ENCODE measurements around the gene ATOSB.

ATOSB gene

DNA sequence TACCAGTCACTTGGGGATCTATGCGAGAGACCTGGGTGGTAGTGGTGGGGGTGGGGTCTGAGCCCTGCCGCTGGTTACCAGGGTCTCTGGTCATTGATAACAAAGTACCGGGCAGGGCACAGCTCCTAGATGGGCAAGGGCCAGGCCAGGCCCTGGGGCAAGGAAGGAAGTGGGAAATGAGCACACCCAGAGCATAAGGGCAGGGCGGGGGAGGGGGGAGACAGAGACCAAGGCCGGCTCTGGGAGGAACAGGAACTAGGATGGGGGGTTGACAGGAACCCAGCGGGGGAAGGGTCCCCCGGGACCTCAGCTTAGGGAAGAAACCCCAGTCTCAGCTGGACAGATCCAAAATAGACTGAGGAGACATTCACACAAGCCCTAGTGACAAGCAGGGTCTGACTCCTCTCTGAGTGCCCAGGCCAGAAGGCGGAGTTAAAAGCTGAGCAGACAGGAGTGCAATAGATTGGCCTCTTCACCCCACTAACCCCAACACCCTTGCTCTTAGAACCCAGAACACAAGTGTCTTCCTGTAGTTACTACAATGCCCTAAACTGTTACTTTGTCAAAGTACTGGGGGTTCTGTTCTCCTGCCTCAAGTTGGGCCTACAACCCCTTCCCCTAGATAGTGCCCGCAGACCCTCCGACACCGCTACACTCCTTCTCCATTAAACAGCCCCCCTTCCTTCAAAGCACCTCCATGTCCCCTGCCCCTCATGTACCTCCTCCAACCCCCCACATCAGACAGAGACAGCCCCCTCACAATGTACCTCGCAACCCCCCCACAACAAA lies 628 bp downstream of the ATOSB start:
- H3K4me3 ChIP-seq (ENCODE audit: low read depth, low read length): peak overlapping the region; percentile 71
- no peak for DNase-seq (ENCODE audit: low read depth)

DNA sequence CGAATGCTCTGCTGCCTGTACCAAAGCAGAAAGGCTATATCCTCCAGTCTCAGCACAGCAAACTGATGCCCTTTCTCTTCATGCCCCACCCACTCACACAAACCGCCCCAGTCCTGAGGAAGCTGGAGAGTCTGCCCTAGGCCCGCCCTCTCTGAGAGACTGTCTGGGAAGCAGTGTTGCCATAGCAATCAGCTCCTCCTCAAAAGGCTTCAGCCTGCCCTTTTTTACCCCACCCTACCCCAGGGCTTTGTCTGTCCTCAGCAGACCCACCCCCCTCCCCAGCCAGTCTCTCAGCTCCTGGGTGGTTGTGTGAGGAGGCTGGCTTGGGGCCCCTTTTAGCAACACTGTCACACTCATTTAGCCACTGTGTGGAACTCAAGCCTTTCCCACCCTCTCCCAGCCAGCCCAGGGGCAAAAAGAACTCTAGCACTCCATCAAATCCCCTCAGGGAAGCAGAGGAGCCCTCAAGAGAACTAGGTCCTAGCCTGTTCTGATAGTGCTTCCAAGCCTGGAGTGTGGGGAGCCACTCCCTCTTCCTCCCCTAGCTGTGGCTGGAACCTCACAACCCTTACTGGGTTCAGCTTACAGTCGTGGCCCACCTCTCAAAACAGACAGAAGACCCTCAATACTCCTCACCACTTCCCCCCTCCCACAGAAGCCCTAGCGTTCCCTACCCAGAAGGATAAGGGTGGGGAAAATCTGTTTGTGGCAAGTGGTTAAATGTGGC lies 1.4 kb downstream of the ATOSB start:
- peak overlapping the region; percentile 71 for H3K4me3 ChIP-seq (ENCODE audit: low read depth, low read length)
- peak; percentile 92 for DNase-seq (ENCODE audit: low read depth)

DNA sequence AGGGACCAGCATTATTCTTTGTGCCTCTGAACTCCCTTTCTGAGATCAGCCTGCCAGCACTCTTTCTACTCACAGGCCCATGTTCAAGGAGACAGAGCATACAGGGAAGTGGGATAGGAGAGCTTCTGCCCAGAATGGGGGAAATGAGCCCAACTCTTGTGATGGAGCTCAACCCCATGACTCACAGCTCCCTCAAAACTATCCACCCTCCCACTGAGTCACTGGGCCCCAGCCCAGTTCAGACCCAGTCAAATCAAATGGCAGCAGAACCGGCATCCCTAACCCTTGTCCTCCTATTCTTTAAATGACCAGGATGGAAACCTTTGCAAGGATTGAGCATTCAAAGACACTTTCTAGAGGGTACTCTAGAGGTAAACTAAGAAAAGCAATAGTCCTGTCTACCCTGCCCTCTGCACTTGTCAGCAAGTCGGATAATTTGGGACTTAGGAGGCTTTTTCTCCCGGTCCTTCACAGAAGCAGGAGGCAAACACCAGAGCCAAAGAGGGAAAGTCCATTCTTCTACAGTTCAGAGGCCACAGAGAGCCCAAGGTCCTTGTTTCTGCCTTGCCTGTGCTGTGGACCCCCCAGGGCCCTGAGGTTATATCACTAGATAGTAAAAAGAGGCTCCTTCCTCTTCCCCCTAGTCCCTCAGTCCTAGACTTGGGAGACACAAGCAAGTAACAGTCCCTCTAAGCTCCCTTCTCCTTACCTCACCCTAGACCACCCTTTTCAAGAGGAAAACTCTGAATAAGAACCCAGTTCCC lies 3.2 kb downstream of the ATOSB start:
- peak overlapping the region; percentile 33 for H3K4me3 ChIP-seq (ENCODE audit: low read depth, low read length)
- no peak for DNase-seq (ENCODE audit: low read depth)

DNA sequence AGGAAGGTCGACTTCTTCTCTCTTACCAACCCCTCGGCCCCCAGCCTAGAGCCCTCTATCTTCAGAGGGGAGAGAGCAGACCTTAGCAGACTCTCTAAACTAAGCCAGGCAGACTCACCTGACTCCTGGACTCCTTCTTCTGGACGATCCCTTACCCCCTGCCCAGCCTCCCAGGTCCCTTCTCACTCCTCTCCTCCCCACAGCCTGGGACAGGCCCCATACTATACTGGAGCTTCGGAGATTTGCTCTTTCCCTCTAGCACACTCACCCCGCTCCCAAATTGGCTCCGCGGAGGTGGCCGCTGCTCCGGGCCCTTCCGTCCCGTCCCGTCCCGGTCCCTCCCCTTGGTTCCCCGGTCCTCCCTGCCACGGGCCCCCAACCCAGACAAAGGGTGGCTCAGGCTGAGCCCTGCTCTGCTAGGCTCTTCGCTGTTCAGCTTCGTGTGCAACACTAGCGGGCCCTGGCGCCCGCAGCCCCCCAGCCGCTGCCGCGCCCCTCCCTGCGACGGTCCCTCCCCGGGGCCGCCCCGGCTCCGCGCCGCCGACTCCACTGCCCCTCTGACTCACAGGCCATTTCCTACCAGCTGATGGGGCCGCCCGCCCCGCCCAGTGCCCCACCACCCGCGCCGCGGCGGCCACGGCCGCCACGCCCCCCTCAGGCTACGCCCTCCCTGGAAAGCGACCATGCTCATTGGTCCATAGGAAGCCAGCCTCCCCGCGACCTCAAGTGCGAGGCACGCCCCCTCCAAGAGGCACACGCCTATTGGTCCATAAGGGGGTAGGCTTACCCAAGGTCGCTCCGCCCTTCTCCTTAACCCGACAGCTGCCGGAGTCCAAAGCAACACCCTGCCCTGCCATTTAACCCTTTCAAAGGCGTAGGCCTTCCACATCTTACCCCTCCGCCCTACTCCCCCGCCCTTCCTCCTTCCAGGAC lies 4.4 kb downstream of the ATOSB start:
- peak; percentile 97 for DNase-seq (ENCODE audit: low read depth)
- peak overlapping the region; percentile 88 for H3K4me3 ChIP-seq (ENCODE audit: low read depth, low read length)

DNA sequence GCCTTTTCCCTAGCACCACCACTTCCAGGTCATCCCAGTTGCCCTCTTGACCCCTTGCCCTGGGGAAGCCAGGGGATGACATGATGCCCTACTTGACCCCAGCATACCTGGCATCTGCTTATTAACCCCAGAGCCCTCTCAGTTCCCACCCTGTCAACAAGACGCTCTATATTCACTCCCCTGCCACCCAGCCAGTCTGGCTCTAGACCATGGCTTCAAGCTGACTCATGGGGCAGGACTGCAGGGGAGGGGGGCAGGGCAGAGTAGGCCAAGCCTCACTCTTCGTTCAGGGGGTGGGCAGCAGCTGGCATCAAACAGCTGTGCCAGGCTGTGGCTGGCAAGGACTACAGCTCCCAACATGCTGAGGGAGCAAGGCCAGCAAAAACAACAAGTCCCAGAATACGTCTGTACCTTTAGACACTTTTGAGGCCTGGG lies 5.3 kb downstream of the ATOSB start:
- peak overlapping the region; percentile 88 for H3K4me3 ChIP-seq (ENCODE audit: low read depth, low read length)
- no peak for DNase-seq (ENCODE audit: low read depth)

DNA sequence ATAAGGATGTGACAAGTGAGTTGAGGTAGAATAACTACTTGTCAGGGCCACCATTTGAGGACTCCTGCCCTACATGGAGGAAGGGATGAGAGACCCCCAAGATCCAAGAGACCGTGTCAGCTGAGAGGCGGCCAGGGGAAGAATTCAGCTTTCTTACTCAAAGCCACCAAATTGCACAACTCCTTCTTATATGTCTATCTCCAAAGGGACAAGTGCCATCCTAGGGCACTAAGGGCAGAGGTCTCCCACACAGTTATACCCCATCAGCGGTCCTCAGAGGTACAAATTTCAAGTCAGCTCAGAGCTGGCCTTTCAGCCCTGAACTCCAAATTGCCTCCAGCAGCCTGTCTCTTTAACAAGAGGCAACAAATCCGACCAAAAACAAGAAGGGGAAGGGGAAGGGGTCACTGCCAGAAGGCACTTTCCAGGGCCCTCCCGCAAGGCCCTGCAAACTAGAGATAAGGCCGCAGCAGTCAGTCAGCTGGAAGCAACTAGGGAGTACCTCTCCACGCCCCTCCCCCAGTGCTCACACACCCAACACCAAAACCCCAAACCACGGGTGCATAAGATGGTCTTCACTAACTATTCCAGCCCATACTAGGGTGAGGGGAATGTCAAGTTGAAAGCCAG lies 6.6 kb downstream of the ATOSB start:
- no peak for DNase-seq (ENCODE audit: low read depth)
- no peak overlapping the region for H3K4me3 ChIP-seq (ENCODE audit: low read depth, low read length)

DNA sequence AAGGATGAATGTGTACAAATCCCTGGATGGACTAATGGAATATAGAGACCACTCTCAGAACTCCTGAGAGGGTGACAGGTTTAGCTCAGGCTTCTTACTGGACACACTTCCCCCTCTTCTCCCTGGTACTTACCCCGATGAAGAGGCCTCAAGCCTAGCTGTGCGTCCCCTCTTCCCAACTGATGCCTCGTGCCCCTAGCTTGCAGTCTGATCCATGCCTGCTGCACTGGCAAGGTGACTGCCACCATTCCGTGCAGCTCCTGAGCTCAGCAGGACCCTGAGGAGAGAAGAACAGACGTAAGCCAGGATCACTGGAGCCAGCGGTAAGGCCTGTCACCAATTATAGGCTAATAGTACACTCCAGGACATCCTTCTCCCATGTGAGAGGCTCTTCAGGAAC lies 7.2 kb downstream of the ATOSB start:
- no peak overlapping the region for H3K4me3 ChIP-seq (ENCODE audit: low read depth, low read length)
- DNase-seq (ENCODE audit: low read depth): no peak

DNA sequence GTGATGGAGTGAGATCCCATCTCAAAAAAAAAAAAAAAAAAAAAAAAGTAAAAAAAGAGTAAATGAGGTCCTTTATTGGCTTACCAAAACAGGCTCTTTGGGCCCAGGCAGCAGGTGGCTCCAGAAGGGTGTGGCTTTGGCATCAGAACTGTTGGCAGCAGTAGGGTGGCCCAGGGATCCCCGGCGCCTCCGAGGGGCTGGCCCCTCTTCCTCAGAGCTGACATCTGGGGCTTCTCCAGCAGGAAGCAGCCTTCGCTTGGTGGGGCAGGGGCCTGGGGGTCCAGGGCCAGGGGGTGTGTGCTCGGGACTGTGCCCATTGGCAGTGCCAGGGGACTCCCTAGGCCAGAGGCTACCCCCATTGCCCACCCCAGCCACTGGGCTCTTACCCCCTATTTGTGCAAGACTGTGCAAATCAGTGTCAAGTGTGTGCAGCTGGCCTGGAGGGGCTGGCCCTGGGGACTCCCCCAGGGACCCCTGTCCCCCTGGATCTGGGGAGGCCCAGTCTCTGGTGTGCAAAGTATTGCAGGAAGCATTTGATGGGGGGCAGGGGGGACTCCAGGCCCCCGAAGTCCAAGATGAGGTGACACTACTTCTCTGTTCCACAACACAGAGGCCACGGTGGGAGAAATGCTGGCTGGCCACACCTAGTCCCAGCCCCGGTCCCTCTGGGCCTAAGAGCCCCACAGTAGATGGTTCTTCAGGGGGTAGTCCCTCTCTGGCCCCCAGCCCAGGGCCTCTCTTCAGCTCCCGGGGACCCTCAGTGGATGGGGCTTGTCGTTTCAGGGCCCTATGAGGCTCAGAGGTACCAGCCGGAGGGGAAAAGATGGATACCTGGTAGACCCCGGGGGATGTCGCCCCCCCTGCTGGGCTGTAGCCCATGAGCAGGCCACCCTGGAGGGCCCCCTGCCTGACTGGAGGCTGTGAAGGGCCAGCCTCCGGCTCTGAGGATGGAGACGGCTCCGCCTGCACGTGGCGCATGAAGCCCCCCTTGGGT lies 8.1 kb downstream of the ATOSB start:
- H3K4me3 ChIP-seq (ENCODE audit: low read depth, low read length): no peak overlapping the region
- no peak for DNase-seq (ENCODE audit: low read depth)

DNA sequence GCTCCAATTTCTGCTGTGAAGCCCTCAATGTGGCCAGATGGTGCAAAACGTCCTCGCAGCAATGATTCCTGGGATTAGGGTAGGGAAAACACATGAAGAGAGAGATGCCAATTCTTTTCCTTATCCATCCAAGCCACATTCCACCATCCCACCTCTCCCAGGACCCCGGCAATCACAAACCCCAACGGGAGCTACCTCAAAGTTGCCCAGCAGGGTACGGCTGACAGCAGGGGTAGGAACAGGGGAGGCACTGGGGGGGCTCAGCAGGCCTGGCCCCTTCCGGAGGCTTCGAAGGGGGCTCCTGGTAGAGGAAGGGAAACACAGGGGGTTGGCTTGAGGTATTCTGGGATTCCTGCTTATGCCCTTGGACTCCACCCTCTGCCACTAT lies 9.3 kb downstream of the ATOSB start:
- no peak for DNase-seq (ENCODE audit: low read depth)
- no peak overlapping the region for H3K4me3 ChIP-seq (ENCODE audit: low read depth, low read length)

DNA sequence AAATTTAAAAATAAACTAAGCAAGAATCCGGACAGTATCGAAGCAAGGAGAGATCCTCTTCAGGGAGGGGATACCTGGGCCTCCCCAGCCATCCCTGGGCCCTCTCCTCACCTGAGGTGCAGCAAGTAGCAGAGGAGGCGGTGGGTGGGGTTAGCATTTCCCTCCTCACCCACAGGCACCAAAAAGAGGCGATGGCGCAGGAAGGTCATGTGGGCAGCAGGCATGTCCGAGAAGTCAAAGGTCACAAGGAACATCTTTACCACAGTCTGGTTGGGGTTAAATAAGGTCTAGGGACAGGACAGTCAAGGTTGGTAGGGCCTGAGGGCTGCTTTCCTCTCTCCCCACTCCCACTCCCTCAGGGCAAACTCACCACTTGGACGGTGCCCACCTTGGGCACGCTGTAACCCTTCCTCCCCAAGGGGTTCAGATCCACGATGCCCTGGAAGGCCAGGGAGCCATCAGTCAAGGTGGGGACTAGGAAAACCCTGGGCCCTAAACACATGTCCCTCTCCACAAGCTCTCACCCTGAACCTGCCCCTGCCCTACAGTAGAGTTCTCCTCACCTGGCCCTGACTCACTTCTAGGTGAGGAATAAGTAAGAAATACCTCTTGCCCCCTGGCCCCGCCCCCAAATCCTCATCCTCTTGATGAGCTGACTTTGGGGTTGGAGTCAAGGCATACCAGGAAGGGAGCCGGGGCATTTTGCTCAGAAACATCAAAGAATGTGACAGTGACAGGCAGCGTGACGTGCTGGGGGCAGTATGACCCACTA lies 9.9 kb downstream of the ATOSB start:
- no peak for DNase-seq (ENCODE audit: low read depth)

DNA sequence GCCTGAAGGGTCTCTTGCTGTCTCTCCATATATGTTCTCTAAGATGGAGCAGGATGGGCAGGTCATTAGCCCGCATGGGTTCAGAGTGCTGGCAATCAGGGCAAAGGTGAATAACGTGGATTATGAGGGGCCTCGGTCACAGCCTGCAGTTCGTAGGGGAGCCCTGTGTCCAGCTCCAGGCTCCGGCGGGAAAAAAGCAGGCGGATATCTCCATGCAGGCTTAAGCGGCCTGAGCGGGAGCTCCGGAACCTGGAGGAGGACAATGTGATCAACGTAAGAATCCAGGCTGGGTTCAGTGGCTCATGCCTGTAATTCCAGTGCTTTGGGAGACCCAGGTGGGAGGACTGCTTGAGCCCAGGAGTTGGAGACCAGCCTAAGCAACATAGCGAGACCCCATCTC lies 10.5 kb downstream of the ATOSB start:
- DNase-seq (ENCODE audit: low read depth): no peak
- no peak overlapping the region for H3K4me3 ChIP-seq (ENCODE audit: low read depth, low read length)

More for the DNA sequence above, 9.9 kb downstream of the ATOSB start:
- no peak overlapping the region for H3K4me3 ChIP-seq (ENCODE audit: low read depth, low read length)

DNA sequence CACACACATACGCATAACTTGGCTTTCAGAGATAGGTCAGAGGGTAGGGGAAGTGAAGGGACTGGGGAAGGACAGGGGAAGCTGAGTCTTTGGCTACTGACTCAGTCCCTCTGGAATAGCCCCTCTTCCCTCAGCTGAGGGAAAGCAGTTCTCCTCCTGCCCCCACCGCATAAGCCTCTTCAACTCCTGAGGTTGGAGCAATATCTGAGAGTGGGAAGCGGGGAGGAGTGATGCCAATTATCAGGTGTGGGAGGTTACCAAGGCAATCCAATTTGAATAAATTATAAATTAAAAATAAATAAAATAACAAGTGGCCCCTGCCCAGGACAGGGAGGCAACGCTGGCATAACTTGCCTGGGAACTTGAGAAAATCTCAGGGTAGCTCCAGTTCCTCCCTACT lies 11.1 kb downstream of the ATOSB start:
- no peak overlapping the region for H3K4me3 ChIP-seq (ENCODE audit: low read depth, low read length)
- DNase-seq (ENCODE audit: low read depth): no peak

DNA sequence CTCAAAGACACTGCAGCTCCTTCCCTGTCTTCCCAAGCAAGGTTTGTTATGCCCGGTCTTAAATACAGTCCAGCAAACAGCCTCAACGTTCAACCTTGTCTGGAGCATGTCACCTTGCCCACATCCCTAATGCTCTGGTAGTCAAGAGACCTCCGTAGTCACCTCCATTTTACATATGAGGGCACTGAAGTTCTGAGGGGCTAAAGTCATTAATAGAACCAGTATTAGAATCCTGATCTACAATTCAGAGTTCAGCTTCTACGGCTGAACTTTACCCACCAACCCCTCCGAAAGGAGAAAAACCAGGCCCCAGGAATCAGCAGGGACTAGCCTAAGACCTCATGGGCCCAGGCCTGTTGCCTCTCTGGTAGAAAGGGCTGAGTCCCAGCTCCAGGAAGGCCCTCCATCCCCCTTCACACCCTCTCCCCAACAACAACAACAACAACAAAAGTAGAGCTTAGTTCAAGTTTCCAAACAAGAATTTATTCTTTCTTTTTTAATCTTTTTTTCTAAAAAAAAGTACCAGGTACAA lies 11.9 kb downstream of the ATOSB start:
- H3K4me3 ChIP-seq (ENCODE audit: low read depth, low read length): peak overlapping the region; percentile 84

DNA sequence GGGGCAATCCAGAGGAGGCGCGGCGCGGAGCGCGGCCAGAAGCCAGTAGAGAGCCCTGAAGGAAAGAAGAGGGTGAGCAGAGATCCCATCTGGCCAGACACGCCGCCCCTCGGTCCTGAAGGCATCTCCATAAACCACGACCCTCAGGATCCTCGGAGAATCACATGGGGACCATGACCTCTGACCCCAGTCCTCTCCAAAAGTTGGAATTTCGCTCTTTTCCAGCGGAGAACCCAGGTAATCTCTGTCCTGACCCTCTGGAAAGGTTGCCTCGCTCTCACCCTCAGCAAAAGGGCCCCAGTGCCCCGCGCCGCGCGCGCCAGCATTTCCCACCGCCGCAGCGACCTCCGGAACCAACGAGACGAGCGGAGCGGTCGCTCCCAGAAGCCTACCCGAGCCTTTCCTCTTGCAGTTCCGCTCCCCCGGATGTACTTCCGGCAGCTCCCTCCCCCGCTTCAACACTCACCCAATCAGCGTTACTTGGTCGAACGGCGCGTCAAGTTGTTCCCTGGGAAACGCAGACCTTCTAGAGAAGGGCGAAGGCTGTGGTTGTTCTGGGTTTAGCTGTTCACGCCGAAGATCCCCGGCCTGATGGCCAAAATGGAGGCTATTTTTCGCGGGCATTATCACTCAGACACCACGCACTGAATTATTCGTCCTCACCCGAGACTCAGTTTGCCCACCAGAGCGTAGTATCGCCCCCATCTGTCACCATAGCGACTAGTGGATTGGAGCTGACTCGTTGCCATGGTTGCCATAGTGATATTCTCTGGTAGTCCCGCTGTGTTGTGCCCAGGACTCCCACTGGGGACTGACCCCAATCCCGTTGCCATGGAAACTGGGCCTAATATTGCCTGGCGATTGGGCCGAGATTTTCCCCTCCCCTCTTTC lies 12.6 kb downstream of the ATOSB start, which contains the start of gene STOML2:
TSS of gene STOML2 (minus strand) at position 363 of the 891 bp plus-strand sequence. CDS start at position 326, 37 bp downstream.
- H3K4me3 ChIP-seq (ENCODE audit: low read depth, low read length): peak within 1 kb of the TSS; percentile 84
- DNase-seq (ENCODE audit: low read depth): peak; percentile 89

More for the DNA sequence above, 11.9 kb downstream of the ATOSB start:
- DNase-seq (ENCODE audit: low read depth): no peak

DNA sequence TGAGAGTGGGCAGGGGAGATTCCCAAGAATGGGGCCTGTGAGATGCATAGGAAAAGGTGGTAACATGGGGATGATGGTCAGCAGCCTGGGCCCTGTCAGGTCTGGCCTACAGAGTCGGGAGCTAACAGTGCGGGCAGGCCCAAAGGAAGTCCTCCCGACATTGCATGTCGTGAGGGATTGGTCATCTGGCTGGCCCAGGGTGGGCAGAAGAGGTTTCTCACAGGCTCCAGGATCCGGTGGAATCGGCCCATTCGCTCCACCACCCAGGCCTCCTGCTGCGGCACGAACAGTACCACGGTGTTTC lies 13.2 kb downstream of the ATOSB start:
- no peak for DNase-seq (ENCODE audit: low read depth)
- H3K4me3 ChIP-seq (ENCODE audit: low read depth, low read length): peak overlapping the region; percentile 84

DNA sequence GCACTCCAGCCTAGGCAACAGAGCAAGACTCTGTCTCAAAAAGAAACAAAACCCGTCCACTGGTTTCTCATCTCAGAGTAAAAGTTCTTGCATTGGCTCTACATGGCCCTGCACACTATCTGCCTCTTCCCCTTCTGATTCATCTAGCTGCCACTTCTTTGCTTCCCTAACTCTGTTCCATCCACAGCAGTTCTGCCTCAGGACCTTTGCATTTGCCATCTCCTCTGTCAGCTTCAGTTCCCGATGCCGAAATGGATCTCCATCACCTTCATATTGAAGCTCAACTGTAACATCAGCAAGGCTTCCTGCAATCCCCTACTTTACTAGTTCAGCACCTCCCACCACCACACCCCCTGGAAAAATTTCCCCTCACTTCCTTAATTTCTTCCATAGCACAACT lies 18.1 kb downstream of the ATOSB start:
- no peak for DNase-seq (ENCODE audit: low read depth)
- no peak overlapping the region for H3K4me3 ChIP-seq (ENCODE audit: low read depth, low read length)

Measured in skeletal muscle cell (primary cell).